Measurements from ENCODE around the gene PTPN23.
"Not testable (repeated sequence)": the region's sequence is repeated elsewhere in the genome, so short reads cannot be mapped to it uniquely, and the experiment has no call there.

The PTPN23 gene

DNA sequence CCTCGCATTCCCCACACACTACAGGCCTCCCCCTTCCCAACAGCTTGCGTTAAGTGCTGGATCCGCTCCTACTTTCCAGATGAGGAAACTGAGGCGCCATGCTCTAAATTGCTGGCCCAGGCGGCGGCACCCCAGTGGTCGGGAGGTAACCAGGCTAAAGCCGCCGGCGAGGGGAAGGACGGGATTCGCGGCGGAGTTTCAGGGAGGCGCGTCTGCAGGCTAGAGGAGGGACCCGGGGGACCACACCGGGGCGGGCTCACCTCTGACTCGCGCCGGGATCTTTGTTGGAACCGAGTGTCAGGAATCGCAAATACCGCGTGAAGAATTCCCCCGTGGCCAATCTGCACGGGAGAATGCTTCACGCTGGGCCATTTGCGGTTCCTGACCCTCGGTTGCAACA, 24.6 kb upstream of the PTPN23 start:
- H3K4me3 ChIP-seq (ENCODE audit: low read depth, low read length), result no peak overlapping the region
- no peaks in the 10 kb centered on the region for H3K9me3 ChIP-seq
- TF ChIP-seq, protein P1, sequence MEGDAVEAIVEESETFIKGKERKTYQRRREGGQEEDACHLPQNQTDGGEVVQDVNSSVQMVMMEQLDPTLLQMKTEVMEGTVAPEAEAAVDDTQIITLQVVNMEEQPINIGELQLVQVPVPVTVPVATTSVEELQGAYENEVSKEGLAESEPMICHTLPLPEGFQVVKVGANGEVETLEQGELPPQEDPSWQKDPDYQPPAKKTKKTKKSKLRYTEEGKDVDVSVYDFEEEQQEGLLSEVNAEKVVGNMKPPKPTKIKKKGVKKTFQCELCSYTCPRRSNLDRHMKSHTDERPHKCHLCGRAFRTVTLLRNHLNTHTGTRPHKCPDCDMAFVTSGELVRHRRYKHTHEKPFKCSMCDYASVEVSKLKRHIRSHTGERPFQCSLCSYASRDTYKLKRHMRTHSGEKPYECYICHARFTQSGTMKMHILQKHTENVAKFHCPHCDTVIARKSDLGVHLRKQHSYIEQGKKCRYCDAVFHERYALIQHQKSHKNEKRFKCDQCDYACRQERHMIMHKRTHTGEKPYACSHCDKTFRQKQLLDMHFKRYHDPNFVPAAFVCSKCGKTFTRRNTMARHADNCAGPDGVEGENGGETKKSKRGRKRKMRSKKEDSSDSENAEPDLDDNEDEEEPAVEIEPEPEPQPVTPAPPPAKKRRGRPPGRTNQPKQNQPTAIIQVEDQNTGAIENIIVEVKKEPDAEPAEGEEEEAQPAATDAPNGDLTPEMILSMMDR (IDR thresholded peaks at IDR 0.05; ENCODE audit: low read depth, low read length), result no peak
- no peak for DNase-seq
- H3K4me1 ChIP-seq, result no peaks in the 10 kb centered on the region
- H3K36me3 ChIP-seq, result no peaks in the 10 kb centered on the region
- no peaks in the 10 kb centered on the region for H3K27me3 ChIP-seq

DNA sequence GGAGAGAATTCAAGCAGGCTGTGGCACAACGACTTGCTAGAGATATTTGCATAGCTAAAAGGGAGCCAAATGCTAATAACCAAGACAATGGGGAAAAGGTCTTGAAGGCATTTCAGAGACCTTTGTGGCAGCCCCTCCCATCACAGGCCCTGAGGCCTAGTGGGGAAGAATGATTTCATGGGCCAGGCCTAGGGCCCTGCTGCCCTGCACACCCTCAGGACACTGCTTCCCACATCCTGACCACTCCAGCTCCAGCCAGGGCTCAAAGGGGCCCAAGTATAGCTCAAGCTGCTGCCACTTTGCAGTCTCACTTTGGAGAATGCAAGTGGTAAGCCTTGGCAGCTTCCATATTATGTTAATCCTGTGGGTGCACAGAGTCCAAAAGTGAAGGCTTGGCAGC, 21.5 kb upstream of the PTPN23 start:
- TF ChIP-seq, protein P1 (IDR thresholded peaks at IDR 0.05; ENCODE audit: low read depth, low read length), result no peak
- Histone ChIP-seq H3K4me1 (no peaks in the 10 kb centered on the region), H3K36me3 (no peaks in the 10 kb centered on the region), H3K9me3 (no peaks in the 10 kb centered on the region), H3K27me3 (no peaks in the 10 kb centered on the region), H3K4me3 (ENCODE audit: low read depth, low read length) (no peak overlapping the region)
- DNase-seq, result no peak

DNA sequence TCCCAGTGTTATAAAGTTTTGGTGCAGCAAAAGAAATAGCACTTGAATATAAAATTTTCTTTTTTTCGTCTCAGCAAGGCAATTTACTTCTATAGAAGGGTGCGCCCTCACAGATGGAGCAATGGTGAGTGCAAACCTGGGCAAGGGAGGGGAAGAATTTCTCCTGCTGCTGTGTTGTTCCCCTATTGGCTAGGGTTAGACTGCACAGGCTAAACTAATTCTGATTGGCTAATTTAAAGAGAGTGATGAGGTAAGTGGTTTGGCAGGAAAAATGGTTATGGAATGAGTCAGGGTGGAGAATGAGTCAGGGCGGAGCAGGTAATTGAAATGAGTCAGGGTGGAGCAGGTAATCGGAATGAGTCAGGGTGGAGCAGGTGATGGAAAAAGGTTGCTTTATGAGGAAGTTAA, 20.7 kb upstream of the PTPN23 start:
- H3K4me3 ChIP-seq (ENCODE audit: low read depth, low read length); H3K4me1 ChIP-seq; DNase-seq; H3K9me3 ChIP-seq; H3K36me3 ChIP-seq; H3K27me3 ChIP-seq: not testable (repeated sequence)

DNA sequence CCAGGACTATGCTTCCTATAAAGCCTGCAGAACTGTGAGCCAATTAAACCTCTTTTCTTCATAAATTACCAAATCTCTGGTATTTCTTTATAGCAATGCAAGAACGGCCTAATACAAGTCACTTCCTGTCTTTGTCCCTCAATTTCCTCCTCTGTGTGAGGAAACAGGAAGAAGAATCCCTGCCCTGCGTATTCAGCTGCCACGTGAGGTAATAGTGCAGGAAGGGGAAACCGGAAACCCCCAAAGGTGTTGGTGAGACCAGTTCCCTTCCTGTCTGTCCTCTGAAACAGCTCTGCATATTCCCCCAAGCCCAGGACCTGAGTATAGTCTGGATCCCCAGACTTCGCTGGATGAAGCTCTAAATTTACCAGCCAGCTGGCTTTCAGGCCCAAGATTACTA, 18.1 kb upstream of the PTPN23 start:
- DNase-seq, result no peak
- TF ChIP-seq, protein P1 (IDR thresholded peaks at IDR 0.05; ENCODE audit: low read depth, low read length), result no peak
- no peaks in the 10 kb centered on the region for H3K4me1 ChIP-seq
- H3K4me3 ChIP-seq (ENCODE audit: low read depth, low read length), result no peak overlapping the region
- H3K27me3 ChIP-seq, result no peaks in the 10 kb centered on the region
- H3K36me3 ChIP-seq, result no peaks in the 10 kb centered on the region
- H3K9me3 ChIP-seq, result no peaks in the 10 kb centered on the region

DNA sequence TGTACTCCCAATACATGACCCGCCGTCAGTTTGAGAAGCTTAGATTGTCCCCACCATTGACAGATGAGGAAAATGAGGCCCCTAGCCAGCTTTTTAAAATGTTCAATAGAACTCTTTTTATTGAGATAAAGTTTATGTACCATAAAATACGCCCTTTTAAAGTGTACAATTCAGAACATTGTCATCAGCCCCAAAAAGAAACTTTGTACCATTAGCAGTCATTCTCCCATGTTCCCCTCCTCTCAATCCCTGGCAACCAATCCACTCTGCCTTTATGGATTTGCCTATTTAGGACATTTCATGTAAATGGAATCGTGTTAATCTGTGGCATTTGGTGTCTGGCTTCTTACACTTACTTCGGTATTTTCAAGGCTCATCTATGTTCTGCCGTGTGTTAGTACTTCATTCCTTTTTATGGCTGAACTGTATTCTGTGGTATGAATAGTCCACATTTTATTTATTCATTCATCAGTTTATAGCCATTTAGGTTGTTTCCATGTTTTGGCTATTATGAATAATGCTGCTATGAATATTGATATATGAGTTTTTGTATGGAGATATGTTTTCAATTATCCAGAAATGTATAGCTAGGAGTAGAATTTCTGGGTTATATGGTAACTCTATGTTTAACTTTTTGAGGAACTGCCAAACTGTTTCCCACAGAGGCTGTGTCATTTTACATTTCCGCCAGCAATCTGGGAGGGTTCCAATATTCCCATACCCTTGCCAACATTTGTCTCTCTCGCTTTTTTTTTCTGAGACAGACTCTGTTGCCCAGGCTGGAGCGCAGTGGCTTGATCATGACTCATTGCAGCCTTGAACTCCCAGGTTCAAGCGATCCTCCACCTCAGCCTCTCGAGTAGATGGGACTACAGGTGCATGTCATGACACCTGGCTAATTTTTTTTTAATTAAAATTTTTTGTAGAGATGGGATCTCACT, 15.3 kb upstream of the PTPN23 start:
- Histone ChIP-seq H3K4me1 (no peaks in the 10 kb centered on the region), H3K36me3 (no peaks in the 10 kb centered on the region), H3K9me3 (no peaks in the 10 kb centered on the region), H3K4me3 (ENCODE audit: low read depth, low read length) (no peak overlapping the region), H3K27me3 (no peaks in the 10 kb centered on the region)
- TF ChIP-seq, protein P1 (IDR thresholded peaks at IDR 0.05; ENCODE audit: low read depth, low read length), result no peak
- DNase-seq, result no peak

DNA sequence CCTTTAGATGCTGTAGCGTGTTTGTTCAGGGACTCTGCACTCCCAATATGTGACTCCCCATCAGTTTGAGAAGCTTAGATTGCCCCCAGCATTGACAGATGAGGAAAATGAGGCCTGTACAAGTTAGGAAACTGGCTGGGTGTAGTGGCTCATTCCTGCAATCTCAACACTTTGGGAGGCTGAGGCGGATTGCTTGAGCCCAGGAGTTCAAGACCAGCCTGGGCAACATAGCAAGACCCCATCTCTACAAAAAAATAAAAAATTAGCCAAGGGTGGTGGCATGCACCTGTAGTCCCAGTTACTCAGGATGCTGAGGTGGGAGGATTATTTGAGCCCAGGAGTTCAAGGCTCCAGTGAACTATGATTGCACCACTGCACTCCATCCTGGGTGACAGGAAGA, 14.0 kb upstream of the PTPN23 start:
- Histone ChIP-seq H3K36me3 (no peaks in the 10 kb centered on the region), H3K4me3 (ENCODE audit: low read depth, low read length) (no peak overlapping the region), H3K27me3 (no peaks in the 10 kb centered on the region), H3K9me3 (no peaks in the 10 kb centered on the region), H3K4me1 (no peaks in the 10 kb centered on the region)
- TF ChIP-seq, protein P1 (IDR thresholded peaks at IDR 0.05; ENCODE audit: low read depth, low read length), result no peak
- no peak for DNase-seq

All from BE2C (cell line).